Measurements from ENCODE around the gene PROCR.
"Not testable (repeated sequence)": the region's sequence is repeated elsewhere in the genome, so short reads cannot be mapped to it uniquely, and the experiment has no call there.

The PROCR gene

DNA sequence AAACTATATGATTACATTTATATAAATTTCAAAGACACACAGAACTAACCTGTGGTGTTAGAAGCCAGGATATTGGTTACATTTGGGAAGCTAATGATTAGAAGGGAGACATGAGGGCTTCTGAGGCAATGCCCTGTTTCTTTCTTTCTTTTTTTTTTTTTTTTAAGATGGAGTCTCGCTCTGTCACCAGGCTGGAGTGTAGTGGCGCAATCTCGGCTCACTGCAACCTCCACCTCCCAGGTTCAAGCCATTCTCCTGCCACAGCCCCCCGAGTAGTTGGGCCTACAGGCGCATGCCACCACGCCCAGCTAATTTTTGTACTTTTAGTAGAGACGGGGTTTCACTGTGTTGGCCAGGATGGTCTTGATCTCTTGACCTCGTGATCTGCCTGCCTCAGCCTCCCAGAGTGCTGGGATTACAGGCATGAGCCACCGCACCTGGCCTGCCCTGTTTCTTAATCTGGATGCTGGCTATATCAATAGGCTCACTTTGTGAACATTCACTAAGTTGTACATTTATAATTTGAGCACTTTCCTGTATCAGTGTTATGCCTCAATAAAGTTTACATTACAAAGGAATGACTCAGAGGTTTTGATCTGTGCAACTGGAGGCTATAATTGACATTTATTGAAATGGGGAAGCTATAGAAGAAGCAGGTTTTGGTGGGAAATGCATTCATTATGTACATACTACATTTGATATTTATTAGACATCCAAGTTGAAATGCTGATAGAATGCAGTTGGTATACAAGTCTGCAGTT, 21.3 kb downstream of the PROCR start:
- not testable (repeated sequence) for DNase-seq (ENCODE audit: low read depth)

DNA sequence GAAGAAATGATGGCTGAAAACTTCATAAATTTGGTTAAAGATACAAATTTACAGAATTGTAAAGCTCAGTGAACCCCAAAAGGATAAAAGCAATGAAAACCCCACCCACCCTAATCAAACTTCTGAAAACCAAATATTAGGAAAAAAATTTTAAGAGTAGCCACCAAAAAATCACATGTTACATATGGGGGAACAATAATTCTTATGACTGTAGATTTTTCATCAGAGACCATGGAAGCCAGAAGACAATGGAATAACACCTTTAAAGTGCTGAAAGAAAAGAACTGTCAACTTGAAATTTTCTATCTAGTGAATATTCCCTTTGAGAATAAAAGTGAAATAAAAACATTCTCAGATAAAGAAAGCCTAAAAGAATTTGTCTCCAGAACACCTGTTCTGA, 24.4 kb downstream of the PROCR start:
- DNase-seq (ENCODE audit: low read depth), result no peak

DNA sequence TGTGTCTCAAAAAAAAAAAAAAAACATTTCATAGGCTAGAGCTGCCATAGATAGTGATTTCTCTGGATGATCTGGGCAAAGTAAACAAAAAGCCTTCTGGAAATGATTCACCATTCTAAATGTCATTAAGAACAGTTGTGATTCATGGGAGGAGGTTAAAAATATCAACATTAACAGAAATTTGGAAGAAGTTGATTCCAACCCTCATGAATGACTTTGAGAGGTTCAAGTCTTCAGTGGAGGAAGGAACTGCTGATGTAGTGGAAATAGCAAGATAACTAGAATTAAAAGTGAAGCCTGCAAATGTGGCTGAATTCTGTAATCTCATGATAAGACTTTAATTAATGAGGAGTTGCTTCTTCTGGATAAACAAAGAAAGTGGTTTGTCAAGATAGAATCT, 27.9 kb downstream of the PROCR start:
- no peak for DNase-seq (ENCODE audit: low read depth)

DNA sequence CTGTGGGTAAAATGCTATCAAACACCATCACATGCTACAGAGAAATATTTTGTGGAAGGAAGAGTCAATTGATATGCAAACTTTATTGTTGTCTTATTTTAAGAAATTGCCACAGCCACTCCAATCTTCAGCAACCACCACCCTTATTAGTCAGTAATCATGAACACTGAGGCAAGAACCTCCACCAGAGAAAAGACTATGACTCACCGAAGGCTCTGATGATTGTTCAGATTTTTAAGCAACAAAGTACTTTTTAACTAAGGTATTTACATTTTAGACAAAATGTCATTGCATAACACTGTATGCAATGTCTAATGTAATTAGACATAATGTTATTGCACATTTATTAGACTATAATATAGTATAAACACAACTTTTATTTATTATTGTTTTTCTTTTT, 28.4 kb downstream of the PROCR start:
- DNase-seq (ENCODE audit: low read depth), result no peak

DNA sequence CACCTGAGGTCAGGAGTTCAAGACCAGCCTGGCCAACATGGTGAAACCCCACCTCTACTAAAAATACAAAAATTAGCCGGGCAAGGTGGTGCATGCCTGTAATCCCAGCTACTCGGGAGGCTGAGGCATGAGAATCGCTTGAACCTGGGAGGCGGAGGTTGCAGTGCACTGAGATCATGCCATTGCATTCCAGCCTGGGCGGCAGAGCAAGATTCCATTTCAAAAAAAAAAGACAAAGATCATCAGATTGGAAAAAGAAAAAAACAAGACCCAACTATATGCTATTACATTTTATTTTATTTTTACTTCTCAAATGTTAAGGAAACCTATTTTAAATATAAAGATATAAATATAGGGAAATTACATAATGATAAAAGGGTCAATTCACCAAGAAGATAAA, 29.6 kb downstream of the PROCR start:
- not testable (repeated sequence) for DNase-seq (ENCODE audit: low read depth)

DNA sequence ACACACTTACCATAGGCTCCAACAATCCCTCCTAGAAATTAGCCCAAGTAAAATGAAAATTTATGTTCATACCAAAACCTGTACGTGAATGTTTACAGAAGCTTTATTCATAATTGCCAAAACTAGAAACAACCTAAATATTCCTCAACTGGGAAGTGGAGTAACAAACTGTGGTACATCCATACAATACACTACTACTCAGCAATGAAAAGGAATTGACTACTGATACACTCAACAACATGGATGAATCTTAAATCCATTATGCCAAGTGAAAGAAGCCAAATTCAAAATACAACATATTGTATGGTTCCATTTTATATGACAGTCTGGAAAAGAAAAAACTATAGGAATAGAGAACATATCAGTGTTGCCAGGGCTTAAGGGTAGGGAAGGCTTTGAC, 34.9 kb downstream of the PROCR start:
- DNase-seq (ENCODE audit: low read depth), result no peak

DNA sequence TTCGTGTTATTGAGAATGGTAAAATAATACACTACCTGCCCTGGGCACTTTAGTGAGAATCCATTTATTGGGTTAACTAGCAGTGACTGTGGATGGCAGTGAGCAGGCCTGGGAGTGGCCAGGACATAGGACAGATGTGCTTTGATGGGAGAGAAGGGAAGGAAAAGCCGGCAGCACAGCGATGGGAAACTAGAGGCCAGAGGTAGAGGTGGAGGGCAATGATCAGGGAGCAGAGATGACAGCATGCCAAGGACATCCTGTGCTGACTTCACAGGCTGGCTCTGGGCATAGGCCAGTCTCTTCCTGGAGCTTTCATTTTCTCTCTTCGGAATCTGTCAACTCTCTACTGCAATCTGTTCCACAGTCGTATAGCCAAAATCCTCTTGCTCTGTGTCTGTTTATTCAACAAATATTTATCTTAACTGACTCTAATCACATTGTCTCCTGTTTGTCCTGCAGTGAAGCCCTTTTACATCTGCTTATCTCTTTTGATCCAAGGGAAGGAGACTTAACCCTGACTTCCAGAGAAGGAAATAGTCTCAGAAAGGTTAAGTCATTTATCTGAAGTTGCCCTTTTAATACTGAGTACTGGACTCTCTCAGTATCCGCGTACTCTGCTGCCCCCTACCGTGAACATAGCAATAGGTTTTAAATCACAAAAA, 36.2 kb downstream of the PROCR start:
- DNase-seq (ENCODE audit: low read depth), result peak; percentile 70

DNA sequence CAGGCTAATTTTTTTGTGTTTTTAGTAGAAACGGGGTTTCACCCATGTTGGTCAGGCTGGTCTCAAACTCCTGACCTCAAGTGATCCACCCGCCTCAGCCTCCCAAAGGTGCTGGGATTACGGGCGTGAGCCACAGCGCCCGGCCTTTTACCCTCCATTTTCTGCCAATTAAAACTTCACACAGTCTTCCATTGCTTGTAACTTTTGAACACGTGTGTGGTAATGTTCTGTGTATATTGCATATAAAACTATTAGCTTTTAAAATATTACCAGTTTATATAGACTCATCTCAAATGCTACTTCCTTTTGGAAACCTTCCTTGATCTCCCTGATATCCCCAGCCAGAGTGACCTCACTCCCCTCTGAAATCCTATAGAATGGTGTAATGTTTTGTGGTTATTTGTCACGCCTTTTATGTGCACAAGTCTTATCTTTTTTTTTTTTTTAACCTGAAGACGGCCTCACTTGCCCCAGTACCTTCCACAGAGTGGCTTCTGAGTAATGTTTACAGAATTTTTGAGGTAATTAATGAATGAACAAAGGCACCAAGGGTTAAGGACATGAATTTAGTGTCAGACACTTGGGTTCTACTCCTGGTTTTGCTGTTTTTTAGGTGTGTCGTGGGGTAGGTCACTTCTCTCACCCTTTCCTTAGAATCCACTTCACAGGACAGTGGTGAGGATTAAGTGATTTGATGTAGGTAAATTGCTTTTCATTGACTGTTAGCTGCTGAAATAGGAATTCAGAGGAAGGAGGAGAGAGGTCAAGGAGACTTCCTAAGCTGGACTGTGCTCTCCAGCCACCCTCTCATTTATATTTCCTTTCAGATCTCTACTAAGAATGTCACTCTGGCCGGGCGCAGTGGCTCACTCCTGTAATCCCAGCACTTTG, 43.4 kb downstream of the PROCR start:
- DNase-seq (ENCODE audit: low read depth), result no peak

DNA sequence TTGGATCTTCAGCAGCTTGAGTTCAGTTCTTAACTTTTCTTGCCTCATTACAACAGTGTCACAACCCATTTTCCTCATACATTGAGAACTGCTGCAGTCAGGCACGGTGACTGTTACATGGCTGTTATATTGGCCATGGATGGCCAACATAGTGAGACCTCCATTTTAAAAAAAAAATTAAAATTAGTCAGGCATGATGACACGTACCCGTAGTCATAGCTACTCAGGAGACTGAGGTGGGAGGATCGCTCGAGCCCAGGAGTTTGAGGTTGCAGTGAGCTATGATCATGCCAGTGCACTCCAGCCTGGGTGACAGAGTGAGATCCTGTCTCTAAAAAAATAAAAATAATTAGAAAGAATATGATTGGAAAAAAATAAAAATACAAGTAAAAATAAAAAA, 44.7 kb downstream of the PROCR start:
- no peak for DNase-seq (ENCODE audit: low read depth)

DNA sequence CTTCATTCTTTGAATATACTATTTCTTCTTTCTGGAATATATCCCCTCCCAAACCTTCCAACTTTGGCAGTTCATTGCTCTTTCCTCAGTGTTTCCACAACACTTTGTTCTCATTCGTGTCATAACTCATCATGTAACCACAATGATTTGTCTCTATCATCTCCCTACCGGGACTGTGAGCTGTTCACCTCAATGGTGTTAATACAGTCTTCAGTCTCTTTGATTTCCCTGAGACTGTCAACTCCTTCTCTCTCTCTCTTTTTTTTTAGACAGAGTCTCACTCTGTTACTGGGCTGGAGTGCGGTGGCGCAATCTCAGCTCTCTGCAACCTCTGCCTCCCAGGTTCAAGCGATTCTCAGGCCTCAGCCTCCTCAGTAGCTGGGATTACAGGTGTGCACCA, 52.1 kb downstream of the PROCR start:
- DNase-seq (ENCODE audit: low read depth), result no peak

DNA sequence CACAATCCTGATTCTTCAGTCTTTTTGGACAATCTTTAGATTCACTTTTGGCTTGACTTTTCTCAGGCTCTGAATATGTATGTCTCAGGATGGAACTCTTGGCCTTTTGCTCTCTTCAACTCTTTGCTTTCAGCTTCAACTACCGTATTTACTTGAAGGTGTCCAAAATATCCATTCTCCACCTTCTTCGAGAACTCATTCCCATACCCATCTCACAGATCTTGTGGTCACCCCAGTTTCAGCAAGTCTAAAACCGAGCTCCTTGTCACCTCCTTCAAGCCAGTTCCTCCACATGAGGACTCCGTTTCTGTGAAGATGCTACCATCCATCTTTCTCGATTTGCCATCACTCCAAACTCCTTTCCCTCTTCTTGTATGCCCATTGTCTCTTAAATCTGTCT, 52.7 kb downstream of the PROCR start:
- no peak for DNase-seq (ENCODE audit: low read depth)

DNA sequence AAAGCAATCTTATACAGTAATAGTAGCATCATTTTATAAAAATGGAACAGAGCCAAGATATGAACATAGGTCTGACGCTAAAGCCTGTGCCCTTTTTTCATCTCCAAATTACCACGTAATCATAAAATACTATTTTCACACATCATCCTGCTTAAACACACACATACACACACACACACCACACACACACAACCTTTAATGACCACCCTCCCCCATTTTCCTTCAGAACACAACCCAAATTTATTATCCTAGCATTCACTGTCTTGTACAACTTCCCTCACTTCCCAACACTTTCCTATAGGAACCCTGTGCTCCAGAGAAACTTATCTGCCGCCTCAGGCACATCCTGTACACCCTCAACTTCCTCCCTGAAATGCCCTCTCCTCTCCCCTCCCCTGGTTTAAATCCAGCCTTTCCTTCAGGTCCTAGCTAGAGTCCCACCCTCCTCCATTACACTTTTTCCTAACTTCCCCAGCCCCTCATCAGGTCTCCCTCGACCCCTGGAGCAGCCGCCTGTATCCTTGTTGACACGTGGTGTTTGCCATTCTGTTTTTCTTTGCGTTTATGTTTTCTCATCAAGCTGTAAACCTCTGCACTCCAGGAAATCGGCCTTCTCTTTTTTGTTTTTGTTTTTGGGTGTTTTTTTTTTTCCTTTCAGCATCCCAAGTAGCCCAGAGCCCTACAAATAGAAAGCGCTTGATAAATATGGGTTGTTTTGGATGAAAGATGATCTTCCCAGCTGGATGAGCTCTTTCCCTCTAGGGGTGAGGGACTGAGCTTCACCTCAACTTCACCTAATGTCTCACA, 53.6 kb downstream of the PROCR start:
- DNase-seq (ENCODE audit: low read depth), result no peak

DNA sequence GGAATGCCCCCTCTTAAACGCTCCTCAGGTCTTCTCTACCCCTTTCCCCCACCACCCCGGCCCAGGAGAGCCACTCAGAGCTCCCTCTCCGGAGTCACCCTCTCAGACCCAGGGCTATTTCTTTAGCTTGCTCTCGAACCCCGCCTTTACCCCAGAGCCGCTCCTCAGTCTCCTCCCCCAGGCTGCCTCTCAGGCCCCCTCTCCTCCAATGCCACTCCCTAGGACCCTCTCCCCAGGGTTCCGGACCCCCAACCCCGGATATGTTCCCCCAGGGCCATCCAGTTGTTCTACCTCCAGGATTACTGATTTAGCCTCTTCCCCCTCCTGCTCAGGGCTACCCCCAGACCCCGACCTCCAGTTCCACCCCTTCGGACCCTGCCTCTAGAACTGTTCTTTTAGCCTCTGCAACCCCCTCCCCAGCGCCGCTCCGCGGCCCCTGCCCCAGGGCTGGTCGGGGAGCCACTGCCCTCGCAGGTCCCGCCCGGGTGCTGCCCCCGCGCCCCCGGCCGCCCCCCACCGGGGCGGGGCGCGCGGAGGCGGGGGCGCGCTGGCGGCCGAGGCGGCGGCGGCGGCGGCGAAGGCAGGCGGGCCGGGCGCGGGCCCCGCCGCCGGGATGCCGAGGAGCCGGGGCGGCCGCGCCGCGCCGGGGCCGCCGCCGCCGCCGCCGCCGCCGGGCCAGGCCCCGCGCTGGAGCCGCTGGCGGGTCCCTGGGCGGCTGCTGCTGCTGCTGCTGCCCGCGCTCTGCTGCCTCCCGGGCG, 54.4 kb downstream of the PROCR start, which contains the start of gene MMP24:
Gene MMP24, plus strand, starts transcription at position 565 of the 758 bp plus-strand sequence. Its CDS starts 49 bp downstream, at position 614.
- no peak for DNase-seq (ENCODE audit: low read depth)
